HFF-Myc (cell line): ENCODE data around the gene GDF9.

ENCODE experiments used
- DNase-seq: peaks from one replicate; pipeline ENCODE4 v3.0.0-alpha.2; 2011; ENCODE audit warnings: low read depth; ENCODE audit errors: extremely low read depth
- H3K4me3 ChIP-seq: replicated peaks from 2 replicates; pipeline ENCODE4 v1.5.1; 2011; ENCODE audit warnings: low read depth, mild to moderate bottlenecking, control low read depth, low read length
- CTCF ChIP-seq: IDR thresholded peaks from 2 replicates; pipeline ENCODE4 v1.5.1; 2012; ENCODE audit warnings: mild to moderate bottlenecking, low read depth, low read length, control low read depth; ENCODE audit errors: missing control alignments

GDF9 gene

GRCh38 chr5:132815454-132815853, 50.8 kb downstream of the GDF9 start:
- DNase-seq: no peak
- H3K4me3 ChIP-seq: no peak overlapping the region
- TF ChIP-seq CTCF: no peak

GRCh38 chr5:132814503-132815294, 51.6 kb downstream of the GDF9 start:
- H3K4me3 ChIP-seq: no peak overlapping the region
- no peak for DNase-seq
- no peak for TF ChIP-seq CTCF

GRCh38 chr5:132813599-132814502, 52.4 kb downstream of the GDF9 start:
- no peak for DNase-seq
- no peak overlapping the region for H3K4me3 ChIP-seq
- TF ChIP-seq CTCF: no peak

- no peak within 1 kb of the TSS for H3K4me3 ChIP-seq
- TF ChIP-seq CTCF: no peak
- DNase-seq: no peak
These were observed 53.3 kb downstream of the GDF9 start, which contains the start of gene SOWAHA for GRCh38 chr5:132812781-132813598. SOWAHA (plus strand) TSS chr5:132813302; CDS start chr5:132813622, 320 bp downstream.

- no peak overlapping the region for H3K4me3 ChIP-seq
- DNase-seq: no peak
- no peak for TF ChIP-seq CTCF
These were observed 54.0 kb downstream of the GDF9 start for GRCh38 chr5:132812123-132812765.
